OCI-LY7 (cell line): ENCODE data around the gene RAB26. TPM values are rescaled to one million over a fixed set of nuclear protein-coding genes. Genes with fewer than 3 reads are reported as not detected.

ENCODE experiments used
- BruUV-seq: library from RNA; stranded (reverse); fragments of 400-500 nt; replicated peaks from 2 replicates; lab custom pipeline; 2021; lab: Mats Ljungman, UMichigan
- CTCF ChIA-PET: fragments of 300-600 bp; sonication (Branson Sonifier 250); formaldehyde crosslinking; loops from one replicate; lab custom pipeline; 2022; ENCODE audit warnings: antibody characterized with exemption; ENCODE audit not compliant: unreplicated experiment; lab: Charles Lee
- POLR2A ChIA-PET: fragments of 300-600 bp; sonication (Branson Sonifier 250); formaldehyde crosslinking; loops from one replicate; lab custom pipeline; 2022; ENCODE audit warnings: antibody characterized with exemption; lab: Charles Lee
- DNase-seq: peaks from one replicate; pipeline ENCODE4 v3.0.0-alpha.2; 2015; ENCODE audit warnings: low spot score
- H2AFZ ChIP-seq: fragments of 200-600 bp; sonication (generic), shearing (Covaris generic); 2 replicates; pipeline ENCODE4 v1.6.1; 2014; ENCODE audit warnings: mild to moderate bottlenecking, antibody characterized with exemption, low read length, moderate library complexity
- H3K27ac ChIP-seq: fragments of 200-600 bp; sonication (generic); 2 replicates; pipeline ENCODE4 v1.5.1; 2014; ENCODE audit warnings: mixed run types, low read depth, mild to moderate bottlenecking, moderate library complexity, low read length, inconsistent platforms; ENCODE audit not compliant: poor library complexity, severe bottlenecking
- H3K36me3 ChIP-seq: fragments of 200-600 bp; sonication (generic); 2 replicates; pipeline ENCODE4 v1.6.1; 2014; ENCODE audit warnings: mild to moderate bottlenecking, antibody characterized with exemption, low read length, moderate library complexity, mixed read lengths; ENCODE audit not compliant: insufficient read depth
- H3K4me1 ChIP-seq: fragments of 200-600 bp; sonication (generic); 2 replicates; pipeline ENCODE4 v1.5.1; 2014; ENCODE audit warnings: mild to moderate bottlenecking, low read length; ENCODE audit not compliant: insufficient read depth, poor library complexity, severe bottlenecking
- H3K4me2 ChIP-seq: fragments of 200-600 bp; sonication (generic); 2 replicates; pipeline ENCODE4 v1.6.1; 2014; ENCODE audit warnings: mild to moderate bottlenecking, low read length
- H3K4me3 ChIP-seq: fragments of 200-600 bp; sonication (generic); 2 replicates; pipeline ENCODE4 v1.5.1; 2014; ENCODE audit warnings: mild to moderate bottlenecking, low read depth, low read length; ENCODE audit not compliant: poor library complexity, severe bottlenecking
- H3K79me2 ChIP-seq: fragments of 200-600 bp; sonication (generic); 2 replicates; pipeline ENCODE4 v1.6.1; 2016; ENCODE audit warnings: low read depth, mild to moderate bottlenecking, low read length, moderate library complexity, mixed read lengths; ENCODE audit not compliant: insufficient read depth
- H3K9me2 ChIP-seq: fragments of 200-600 bp; sonication (generic); 2 replicates; pipeline ENCODE4 v1.6.1; 2016; ENCODE audit warnings: mild to moderate bottlenecking, low read length, mixed read lengths; ENCODE audit not compliant: insufficient read depth
- H3K9me3 ChIP-seq: fragments of 200-600 bp; sonication (generic); 2 replicates; pipeline ENCODE4 v1.6.1; 2014; ENCODE audit warnings: mild to moderate bottlenecking, mixed run types, low read length, mixed read lengths
- H4K20me1 ChIP-seq: fragments of 200-600 bp; sonication (generic); 2 replicates; pipeline ENCODE4 v1.6.1; 2014; ENCODE audit warnings: mild to moderate bottlenecking, antibody characterized with exemption, low read length, moderate library complexity, mixed read lengths; ENCODE audit not compliant: insufficient read depth
- CTCF ChIP-seq: fragments of 200-600 bp; sonication (generic); conservative IDR thresholded peaks from 2 replicates; pipeline ENCODE4 v1.5.1; 2014; ENCODE audit warnings: mild to moderate bottlenecking, antibody characterized with exemption, low read length, moderate library complexity, mixed read lengths
- EZH2phosphoT487 ChIP-seq: fragments of 200-600 bp; sonication (generic); IDR thresholded peaks from 2 replicates; pipeline ENCODE4 v1.6.1; 2018; ENCODE audit warnings: low read depth, borderline replicate concordance, mild to moderate bottlenecking, mixed run types, antibody characterized with exemption, low read length, moderate library complexity, mixed read lengths
- intact Hi-C: fragments of 100-400 bp; cut with micrococcal nuclease; formaldehyde crosslinking; loops from one replicate; pipeline ENCODE4 v1.10.0; 2022; ENCODE audit not compliant: unreplicated experiment
- total RNA-seq, 2 experiments: library from RNA; depleted of rRNA in 1 of 2; stranded (reverse); fragments of >200 nt in 1 of 2; shearing (Covaris generic) in 1 of 2; gene quantifications; 2 replicates each; pipeline ENCODE4 v1.2.3, GENCODE V29; 2014 to 2022

The RAB26 gene
- total RNA-seq, 2 experiments from 2014 or later: 5.0 to 9.5 TPM

GRCh38 chr16:2189252-2189893, 40.9 kb downstream of the RAB26 start:
- Histone ChIP-seq H3K27ac (no peak overlapping the region), H3K4me2 (no peak overlapping the region), H2AFZ (no peak overlapping the region), H3K4me1 (no peaks in the 10 kb centered on the region), H3K9me3 (no peaks in the 10 kb centered on the region), H4K20me1 (no peaks in the 10 kb centered on the region), H3K9me2 (no peaks in the 10 kb centered on the region), H3K4me3 (no peak overlapping the region), H3K36me3 (no peaks in the 10 kb centered on the region), H3K79me2 (no peaks in the 10 kb centered on the region)
- CTCF ChIA-PET: interaction anchor here (0.5 kb wide), 1 partner anchor 8 kb away, joined by 3 read pairs; no protein-coding TSS in a partner anchor
- no peak for DNase-seq
- no TSS peak for BruUV-seq
- POLR2A ChIA-PET: interaction anchor here (0.7 kb wide), 1 partner anchor 1234 kb away, joined by 3 read pairs; no protein-coding TSS in a partner anchor
- intact Hi-C loops: no loop called here
- no peak for TF ChIP-seq EZH2phosphoT487
- no peak for TF ChIP-seq CTCF

GRCh38 chr16:2190002-2190658, 41.7 kb downstream of the RAB26 start:
- no TSS peak for BruUV-seq
- Histone ChIP-seq H3K9me2 (no peaks in the 10 kb centered on the region), H3K79me2 (no peaks in the 10 kb centered on the region), H3K27ac (no peak overlapping the region), H3K4me1 (no peaks in the 10 kb centered on the region), H3K9me3 (no peaks in the 10 kb centered on the region), H3K36me3 (no peaks in the 10 kb centered on the region), H3K4me3 (no peak overlapping the region), H3K4me2 (no peak overlapping the region), H4K20me1 (no peaks in the 10 kb centered on the region), H2AFZ (no peak overlapping the region)
- TF ChIP-seq EZH2phosphoT487 (no peak), CTCF (no peak)
- intact Hi-C loops: no loop called here
- CTCF ChIA-PET: interaction anchor here (0.5 kb wide), 1 partner anchor 9 kb away, joined by 3 read pairs; no protein-coding TSS in a partner anchor
- POLR2A ChIA-PET: no interaction called here
- no peak for DNase-seq
